Right forelimb (tissue), 1 donor: ENCODE data around the gene CIDEB.

Experiments used
- DNase-seq: peaks from one replicate; pipeline ENCODE4 v3.0.0-alpha.2; 2018

CIDEB gene

DNA sequence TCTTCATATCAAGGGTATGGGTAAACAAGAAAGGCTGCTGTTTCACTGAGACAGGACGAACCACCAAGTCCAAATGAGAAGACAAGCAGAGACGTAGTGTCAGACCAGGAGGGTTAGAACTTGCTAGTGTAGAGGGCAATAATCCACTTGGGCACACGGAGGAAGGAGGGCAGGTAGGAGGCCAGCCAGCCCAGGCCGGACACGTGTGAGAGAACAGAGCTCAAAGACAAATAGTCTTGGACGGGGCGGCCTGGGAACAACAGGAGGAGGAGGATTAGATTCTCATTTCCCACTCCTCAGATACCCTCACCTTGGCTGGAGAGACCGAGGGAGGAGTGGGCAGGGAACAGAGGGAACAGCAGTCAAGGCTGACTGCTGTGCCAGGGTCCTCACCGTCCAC, 17.0 kb downstream of the CIDEB start:
- DNase-seq = no peak

DNA sequence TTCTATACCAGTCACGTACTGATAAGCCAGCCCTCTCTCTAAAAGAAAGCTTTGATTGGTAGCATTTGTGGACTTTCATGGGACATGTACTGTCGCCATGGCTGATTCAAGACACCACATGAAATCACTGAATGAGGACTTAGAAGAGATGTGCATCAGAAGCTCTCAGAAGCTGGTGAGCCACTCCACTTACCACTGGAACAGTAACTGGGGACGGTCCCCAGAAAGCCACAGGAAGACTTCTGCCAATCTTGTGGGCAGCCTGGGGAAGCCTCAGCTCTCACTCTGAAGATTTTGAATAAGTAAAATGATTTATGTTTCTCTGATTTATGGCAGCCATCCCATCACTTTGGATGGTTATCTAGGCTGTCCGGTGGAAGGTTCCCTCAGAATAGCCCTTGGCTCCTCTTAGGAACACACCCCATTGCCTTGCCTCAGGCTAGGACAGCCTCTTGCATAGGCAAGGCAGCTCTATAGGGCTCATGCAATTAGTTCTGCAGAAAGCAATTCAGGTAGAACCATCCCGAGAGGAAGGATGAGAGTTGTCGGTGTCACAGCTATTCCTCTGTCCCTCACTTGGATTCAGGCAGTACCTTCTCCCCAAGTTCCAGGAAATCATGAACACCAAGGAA, 18.0 kb downstream of the CIDEB start:
- no peak for DNase-seq

GRCh38 chr14:24286996-24287395, 20.8 kb downstream of the CIDEB start:
- no peak for DNase-seq

DNA sequence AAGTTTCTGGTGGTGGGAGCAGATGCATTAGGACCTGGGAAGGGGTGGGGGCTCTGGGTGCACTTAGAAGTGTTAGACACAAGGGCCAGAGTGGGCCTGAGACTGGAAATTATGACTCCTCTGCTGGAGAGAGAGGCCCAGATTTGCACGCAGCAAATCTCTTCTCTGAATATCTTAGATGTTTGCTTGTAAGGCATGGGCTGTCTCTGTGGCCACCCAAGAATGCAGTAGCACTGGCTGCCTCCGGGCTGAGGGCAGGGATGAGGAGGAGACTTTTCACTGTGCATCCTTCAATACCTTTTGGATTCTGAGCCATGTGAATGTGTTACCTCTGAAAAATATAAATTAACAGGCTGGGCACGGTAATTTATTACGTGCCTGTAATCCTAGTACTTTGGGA, 22.4 kb downstream of the CIDEB start:
- no peak for DNase-seq

GRCh38 chr14:24284501-24285035, 23.2 kb downstream of the CIDEB start:
- DNase-seq = no peak

DNA sequence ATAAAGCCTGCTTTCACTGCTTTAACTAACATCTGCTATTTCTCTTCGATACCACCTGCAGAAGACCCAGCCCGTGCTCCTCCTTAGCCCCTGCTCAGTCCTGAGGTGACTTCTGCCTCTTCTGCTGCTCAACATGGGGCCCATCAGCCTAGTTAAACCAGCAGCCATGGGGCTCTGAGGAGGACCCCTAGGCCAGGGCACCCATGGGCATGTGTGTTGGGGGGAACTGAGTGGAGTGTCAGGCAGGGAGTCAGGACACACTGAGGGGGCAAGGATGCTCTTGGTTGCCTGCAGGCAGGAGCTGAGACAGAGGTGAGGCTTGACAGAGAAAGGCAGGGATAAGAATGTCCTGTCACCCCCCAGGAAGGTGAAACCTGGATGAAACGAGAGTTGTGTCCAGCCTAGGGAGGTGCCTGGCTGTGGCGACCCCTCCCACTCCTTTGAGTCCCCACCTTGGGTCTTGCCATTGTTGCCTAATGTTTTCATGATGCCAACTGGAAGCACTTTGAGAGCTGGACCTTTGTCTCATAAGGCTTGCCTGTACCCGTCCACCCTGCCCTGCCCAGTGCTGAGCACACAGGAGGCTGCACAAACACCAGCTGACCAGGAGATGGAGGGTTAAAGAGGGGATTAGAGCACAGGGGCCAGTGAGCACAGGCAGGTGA, 23.8 kb downstream of the CIDEB start:
- DNase-seq = no peak

DNA sequence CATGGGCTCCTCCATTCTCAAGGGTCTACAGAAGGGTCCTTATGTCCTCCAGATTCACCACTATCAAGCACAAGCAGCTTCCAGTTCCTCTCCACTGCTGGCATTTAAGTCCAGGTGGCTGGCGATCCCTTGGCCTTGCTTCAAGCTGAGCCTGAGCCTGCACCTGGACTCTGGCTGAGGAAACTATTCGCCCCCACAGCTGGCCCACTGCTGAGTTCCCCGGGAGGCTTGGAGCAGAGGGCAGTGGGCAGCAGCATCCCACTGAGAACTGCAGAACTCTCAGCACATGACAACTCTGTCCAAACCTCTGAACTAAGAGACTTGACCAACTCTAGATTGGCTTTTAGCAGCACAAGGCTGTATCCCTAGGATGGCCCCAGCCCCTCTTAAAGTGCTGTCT, 25.0 kb downstream of the CIDEB start:
- no peak for DNase-seq

GRCh38 chr14:24281636-24282035, 26.1 kb downstream of the CIDEB start:
- DNase-seq = no peak

- DNase-seq = no peak
These were observed 26.8 kb downstream of the CIDEB start for GRCh38 chr14:24280797-24281460.

GRCh38 chr14:24279301-24280186, 28.2 kb downstream of the CIDEB start:
- no peak for DNase-seq

DNA sequence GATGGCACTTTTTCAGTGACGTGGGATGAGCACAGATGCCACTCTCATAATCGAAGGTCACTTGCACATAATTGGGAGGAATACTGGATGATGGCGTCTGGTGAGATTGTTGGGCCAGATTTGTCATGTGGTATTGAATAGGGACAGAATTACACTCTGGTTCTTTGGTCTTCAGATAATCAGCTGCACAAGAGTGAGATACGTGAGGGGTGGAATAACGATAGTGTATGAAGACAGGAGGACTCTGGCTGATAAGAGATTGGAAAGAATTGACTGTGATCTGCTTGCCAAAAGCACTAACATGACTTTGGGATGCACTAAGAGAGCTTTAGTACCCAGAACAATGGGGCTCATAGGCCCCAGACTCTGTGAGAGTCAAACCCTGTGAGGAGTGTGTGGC, 29.4 kb downstream of the CIDEB start:
- DNase-seq = no peak

- DNase-seq = no peak
These were observed 30.0 kb downstream of the CIDEB start for GRCh38 chr14:24277606-24278321.

DNA sequence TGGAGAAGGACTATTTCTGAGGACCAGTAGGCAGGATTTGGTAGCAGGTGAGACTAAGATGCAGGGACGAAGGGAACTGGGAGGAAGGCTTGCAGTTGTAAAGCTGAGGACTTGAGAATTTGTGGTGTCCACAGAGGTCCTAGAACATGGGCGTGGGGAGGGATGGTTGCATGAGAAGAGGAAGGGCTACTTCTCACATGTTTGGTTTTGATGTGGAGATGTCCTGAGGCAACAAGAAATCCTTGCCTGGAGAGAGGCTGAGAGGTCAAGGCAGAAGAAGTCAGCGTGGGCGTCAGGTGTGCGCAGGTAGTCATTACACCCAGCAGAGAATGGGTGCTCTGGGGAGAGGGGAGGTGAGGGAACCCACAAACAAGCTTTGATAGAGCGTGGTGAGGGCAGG, 30.7 kb downstream of the CIDEB start:
- no peak for DNase-seq

- DNase-seq = no peak
These were observed 33.7 kb downstream of the CIDEB start for GRCh38 chr14:24274101-24274543.

DNA sequence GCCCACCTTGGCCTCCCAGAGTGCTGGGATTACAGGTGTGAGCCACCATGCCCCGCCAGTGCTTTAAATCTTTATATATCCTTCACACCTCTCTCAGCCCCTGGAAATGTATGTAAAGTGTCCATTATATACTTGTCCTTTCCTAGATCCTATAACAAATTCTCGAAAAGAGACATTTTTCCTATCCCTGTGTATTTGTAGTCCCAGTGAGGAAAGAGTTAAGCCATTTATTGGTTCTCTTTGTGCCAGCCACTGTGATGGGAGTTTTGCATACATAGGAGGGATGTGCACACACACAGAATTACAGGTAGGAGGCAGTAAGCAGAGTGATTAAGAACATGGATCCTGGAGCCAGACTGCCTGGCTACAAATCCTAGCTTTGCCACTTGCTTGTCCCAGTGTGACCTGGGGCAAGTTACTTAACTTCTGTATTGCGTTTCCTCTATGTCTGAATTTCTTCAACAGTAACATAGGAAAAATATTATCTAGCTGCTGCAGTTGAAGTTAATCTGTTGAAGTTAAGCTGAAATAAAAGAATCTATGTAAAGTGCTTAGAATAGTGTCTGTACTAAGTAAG, 34.3 kb downstream of the CIDEB start:
- DNase-seq = no peak

DNA sequence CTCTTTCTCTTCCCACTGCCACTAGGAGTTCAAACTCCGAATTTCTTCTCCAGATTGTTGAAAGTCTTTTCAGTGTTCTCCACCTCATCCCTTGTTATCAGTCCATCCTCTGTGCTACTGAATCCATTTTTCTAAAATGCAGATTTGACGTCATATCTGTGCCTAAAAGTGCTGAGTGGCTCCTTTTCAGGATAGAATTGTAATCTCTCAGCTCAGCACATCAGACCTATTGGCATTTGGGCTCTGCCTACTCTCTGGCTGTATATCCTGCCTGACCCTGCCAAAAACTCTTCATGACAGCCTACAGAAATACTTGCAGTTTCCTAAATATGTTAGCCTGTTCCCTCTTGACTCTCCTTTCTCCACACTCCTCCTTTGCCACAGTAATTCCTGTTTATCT, 35.3 kb downstream of the CIDEB start:
- DNase-seq = no peak

GRCh38 chr14:24271834-24272263, 35.9 kb downstream of the CIDEB start:
- no peak for DNase-seq

DNA sequence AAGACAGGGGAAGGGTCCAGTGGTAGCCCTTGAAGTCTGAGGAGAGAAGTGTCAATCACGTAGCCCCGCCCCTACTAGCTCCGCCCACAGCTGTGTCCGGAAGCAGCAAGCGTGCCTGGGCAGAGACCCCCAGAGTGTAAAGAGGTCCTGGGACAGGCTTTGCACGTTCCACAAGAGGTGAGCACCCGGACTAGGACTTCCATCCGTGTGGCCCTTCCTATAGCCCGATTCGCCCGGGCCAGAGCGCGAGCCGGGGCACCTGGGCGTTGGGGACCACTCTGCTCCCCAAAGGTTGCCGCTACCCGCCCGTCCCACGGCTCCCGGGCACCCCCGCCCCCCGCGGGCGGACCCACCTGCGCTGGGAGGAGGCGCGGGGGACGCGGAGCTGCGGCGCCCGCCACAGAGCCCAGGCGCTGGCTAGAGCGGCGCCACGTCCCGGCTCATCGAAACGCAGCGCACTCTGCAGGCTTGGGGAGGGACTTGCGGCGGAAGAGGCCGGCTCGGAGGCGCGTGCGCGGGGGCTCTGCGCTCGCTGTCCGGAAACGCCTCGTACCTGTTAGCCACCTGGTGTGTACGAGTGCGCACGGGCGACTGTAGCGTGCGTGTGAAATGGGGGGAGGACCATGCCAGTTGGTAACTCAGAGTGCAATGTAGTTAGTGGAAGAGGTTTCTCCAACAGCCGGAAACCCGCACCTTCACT, 36.5 kb downstream of the CIDEB start, which contains the start of gene RABGGTA:
Gene RABGGTA (minus strand): TSS at position 464 of the 700 bp plus-strand sequence. CDS start 482 bp downstream, outside the sequence.
- peak; percentile 90 for DNase-seq

GRCh38 chr14:24270537-24271133, 37.1 kb downstream of the CIDEB start:
- no peak for DNase-seq

- DNase-seq = no peak
These were observed 37.8 kb downstream of the CIDEB start for GRCh38 chr14:24269910-24270536.
